Measurements from ENCODE around the gene AP2M1. TPM values are rescaled to one million over a fixed set of nuclear protein-coding genes. Genes with fewer than 3 reads are reported as not detected.

The AP2M1 gene
- total RNA-seq: 274 and 363 TPM in 2 replicates

DNA sequence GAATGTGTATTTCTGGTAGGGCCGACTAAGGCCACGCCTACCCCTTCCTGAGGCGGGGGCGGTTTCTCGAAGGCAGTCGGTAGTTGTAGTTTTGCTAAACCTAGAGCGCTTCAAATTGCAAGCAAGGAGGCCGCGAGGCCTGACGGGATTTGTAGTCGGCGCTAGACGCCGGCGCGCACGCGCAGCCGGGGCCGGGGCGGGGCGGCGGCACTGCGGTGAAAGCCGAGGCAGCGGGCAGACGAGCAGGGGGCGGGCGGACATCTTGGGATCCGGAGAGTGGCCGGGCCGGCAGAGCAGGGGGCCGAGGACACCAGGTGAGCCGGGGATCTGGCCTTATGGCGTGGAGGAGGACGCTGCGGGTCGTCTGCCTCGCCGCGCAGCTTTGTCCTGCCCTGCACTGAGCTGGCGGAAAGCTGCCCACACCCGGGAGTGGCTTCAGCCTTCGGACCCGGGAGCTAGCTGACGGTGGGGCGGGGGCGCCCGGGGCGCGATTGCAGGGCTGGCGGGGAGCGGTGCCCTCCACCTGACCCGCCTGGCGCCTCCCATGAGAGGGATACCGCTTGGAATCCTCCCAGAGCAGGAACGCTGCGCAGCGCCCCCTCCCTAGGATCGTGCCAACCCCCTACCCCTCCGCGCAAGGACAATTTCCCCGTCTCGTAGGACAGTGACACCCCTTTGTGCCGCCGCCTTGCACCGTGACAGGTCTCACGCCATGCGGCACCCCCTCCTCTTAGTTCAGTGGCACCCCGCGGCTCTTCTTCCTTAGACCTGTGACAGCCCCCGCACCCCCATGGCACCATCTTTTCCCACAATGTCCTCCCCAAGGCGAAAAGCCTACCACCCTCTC, at the start of gene AP2M1:
Gene AP2M1 (plus strand): TSS at position 210 of the 847 bp plus-strand sequence. CDS start 2,139 bp downstream, outside the sequence.
- H3K4me3 ChIP-seq (ENCODE audit: low read depth, low read length): peak within 1 kb of the TSS; percentile 91
- peak; percentile 8 for TF ChIP-seq CTCF (conservative IDR thresholded peaks at IDR 0.05; ENCODE audit: low read depth, low read length)
- DNase-seq (ENCODE audit: low read depth): peak; percentile 91

DNA sequence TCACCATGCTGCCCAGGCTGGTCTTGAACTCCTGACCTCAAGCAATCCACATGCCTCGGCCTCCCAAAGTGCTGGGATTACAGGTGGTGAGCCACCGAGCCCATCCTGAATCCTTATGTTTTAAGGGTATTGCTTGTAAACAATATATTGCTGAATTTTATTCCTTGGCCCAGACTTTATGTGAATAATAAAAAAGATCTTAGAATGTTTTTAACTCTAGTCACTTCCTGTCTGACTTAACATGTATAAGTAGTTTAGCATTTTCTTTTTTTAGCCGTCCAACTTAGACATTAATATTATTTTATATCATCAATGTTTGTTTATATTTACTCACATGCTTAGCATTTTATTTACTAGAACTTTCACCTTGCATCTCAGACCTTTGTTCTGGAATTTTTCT, 48.6 kb upstream of the AP2M1 start:
- no peak for DNase-seq (ENCODE audit: low read depth)
- H3K4me3 ChIP-seq (ENCODE audit: low read depth, low read length): no peak overlapping the region
- no peak for TF ChIP-seq CTCF (conservative IDR thresholded peaks at IDR 0.05; ENCODE audit: low read depth, low read length)

GRCh38 chr3:184129012-184129411, 45.6 kb upstream of the AP2M1 start:
- no peak overlapping the region for H3K4me3 ChIP-seq (ENCODE audit: low read depth, low read length)
- no peak for DNase-seq (ENCODE audit: low read depth)
- peak; percentile 54 for TF ChIP-seq CTCF (conservative IDR thresholded peaks at IDR 0.05; ENCODE audit: low read depth, low read length)

GRCh38 chr3:184132945-184133344, 41.7 kb upstream of the AP2M1 start:
- no peak for TF ChIP-seq CTCF (conservative IDR thresholded peaks at IDR 0.05; ENCODE audit: low read depth, low read length)
- DNase-seq (ENCODE audit: low read depth): no peak
- H3K4me3 ChIP-seq (ENCODE audit: low read depth, low read length): no peak overlapping the region

DNA sequence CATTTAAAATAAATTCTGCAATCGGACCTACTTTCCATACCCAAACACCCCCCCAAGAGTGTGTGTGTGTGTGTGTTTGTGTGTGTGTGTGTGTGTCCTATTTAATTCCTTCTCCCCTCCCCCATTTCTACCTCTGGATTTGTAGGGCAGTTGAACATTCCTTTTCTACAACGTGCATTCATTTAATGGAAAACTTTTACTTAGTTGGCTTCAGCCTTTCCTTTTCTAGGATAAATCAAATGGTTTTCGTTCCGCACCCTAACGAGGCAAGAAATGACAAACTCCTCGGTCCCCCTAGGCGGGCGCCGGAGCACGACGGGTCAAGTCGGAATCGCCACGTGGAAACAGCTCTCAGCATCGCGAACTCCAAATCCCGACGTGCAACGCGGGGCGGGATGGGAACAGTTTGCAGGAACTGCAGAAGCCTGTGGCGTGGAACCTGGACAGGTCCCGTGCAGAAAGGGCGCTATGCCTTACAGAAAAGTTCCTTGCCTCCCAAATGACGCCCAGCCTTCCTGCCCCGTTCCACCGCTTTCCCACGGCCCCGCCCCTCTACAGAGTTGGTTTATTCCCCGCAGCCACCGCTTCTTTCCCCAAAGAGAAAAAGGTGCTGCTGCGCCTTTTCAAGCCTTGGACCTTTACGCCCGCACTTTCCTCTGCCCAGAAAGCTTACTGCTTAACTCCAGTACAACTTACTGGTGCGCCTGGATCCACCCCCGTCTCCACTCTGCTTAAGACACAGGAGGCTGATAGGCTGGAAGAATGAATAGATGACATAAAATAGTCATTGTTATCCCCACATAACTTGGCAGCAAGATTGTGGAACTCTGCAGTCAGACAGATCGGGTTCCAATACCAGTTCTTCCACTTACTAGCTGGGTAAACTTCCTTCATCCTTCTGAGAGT, 40.6 kb upstream of the AP2M1 start:
- TF ChIP-seq CTCF (conservative IDR thresholded peaks at IDR 0.05; ENCODE audit: low read depth, low read length): no peak
- H3K4me3 ChIP-seq (ENCODE audit: low read depth, low read length): peak overlapping the region; percentile 100
- DNase-seq (ENCODE audit: low read depth): no peak

DNA sequence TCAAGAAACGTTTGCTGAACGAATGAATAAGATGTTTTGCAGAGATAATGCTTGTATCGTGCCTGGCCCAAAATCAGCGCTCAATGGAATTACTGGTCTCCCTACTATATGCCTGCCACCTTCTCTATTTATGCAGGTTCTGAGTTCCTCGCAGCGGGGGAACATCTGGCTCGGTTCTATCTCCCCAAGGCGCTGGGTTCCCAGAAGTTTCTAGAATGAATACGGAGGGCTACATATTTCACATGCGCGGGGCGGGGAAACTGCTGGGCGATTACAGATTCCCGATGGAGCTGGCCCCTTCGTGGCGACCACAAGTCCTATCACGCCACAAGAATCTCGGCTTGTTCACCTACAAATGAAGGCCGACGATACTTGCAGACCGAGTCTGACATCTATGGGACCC, 39.9 kb upstream of the AP2M1 start:
- no peak for TF ChIP-seq CTCF (conservative IDR thresholded peaks at IDR 0.05; ENCODE audit: low read depth, low read length)
- peak overlapping the region; percentile 100 for H3K4me3 ChIP-seq (ENCODE audit: low read depth, low read length)
- no peak for DNase-seq (ENCODE audit: low read depth)

Data from epithelial cell of proximal tubule (primary cell).